Tongue (tissue), 2 donors: ENCODE results near the gene TMC5. TPM values are rescaled to one million over a fixed set of nuclear protein-coding genes. Genes with fewer than 3 reads are reported as not detected.
"Not testable (repeated sequence)": the region's sequence is repeated elsewhere in the genome, so short reads cannot be mapped to it uniquely, and the experiment has no call there.

Experiments
- DNase-seq: peaks from one replicate; pipeline ENCODE4 v3.0.0-alpha.2; 2015
- total RNA-seq: library from RNA; depleted of rRNA; stranded (reverse); fragments of >200 nt; gene quantifications from one replicate; pipeline ENCODE4 v1.2.3, GENCODE V29; 2014

TMC5 gene
- total RNA-seq, 1 donor from 2014 or later = 0.72 TPM

- no peak for DNase-seq
Measured at GRCh38 chr16:19400711-19401110, 17.0 kb upstream of the TMC5 start.

GRCh38 chr16:19406891-19407491 is 10.7 kb upstream of the TMC5 start:
- DNase-seq = no peak

GRCh38 chr16:19410435-19411171 is 7.1 kb upstream of the TMC5 start:
- DNase-seq = no peak

GRCh38 chr16:19411298-19411697 is 6.4 kb upstream of the TMC5 start:
- no peak for DNase-seq

- DNase-seq = not testable (repeated sequence)
Measured at GRCh38 chr16:19412055-19412454, 5.6 kb upstream of the TMC5 start.

- DNase-seq = no peak
Measured at GRCh38 chr16:19415461-19415860, 2.2 kb upstream of the TMC5 start.

- no peak for DNase-seq
Measured at GRCh38 chr16:19415918-19416317, 1.8 kb upstream of the TMC5 start.

GRCh38 chr16:19418200-19418599 is 517 bp downstream of the TMC5 start:
- DNase-seq = no peak

GRCh38 chr16:19419698-19420075 is 2.0 kb downstream of the TMC5 start:
- DNase-seq = no peak

GRCh38 chr16:19424478-19424877 is 6.8 kb downstream of the TMC5 start:
- DNase-seq = no peak

GRCh38 chr16:19430345-19430744 is 12.7 kb downstream of the TMC5 start:
- DNase-seq = no peak

GRCh38 chr16:19431636-19432340 is 14.1 kb downstream of the TMC5 start:
- DNase-seq = no peak

- DNase-seq = no peak
Measured at GRCh38 chr16:19432429-19432828, 14.7 kb downstream of the TMC5 start.

- no peak for DNase-seq
Measured at GRCh38 chr16:19434584-19434983, 16.9 kb downstream of the TMC5 start.

GRCh38 chr16:19436540-19436939 is 18.9 kb downstream of the TMC5 start:
- no peak for DNase-seq

GRCh38 chr16:19437280-19437679 is 19.6 kb downstream of the TMC5 start:
- DNase-seq = no peak

GRCh38 chr16:19438739-19439138 is 21.1 kb downstream of the TMC5 start:
- no peak for DNase-seq

GRCh38 chr16:19439483-19439882 is 21.8 kb downstream of the TMC5 start:
- DNase-seq = no peak

- DNase-seq = no peak
Measured at GRCh38 chr16:19443659-19444058, 26.0 kb downstream of the TMC5 start.

GRCh38 chr16:19446300-19446846 is 28.7 kb downstream of the TMC5 start:
- DNase-seq = no peak

GRCh38 chr16:19446886-19447285 is 29.2 kb downstream of the TMC5 start:
- DNase-seq = no peak

GRCh38 chr16:19450186-19450585 is 32.5 kb downstream of the TMC5 start:
- no peak for DNase-seq

- no peak for DNase-seq
Measured at GRCh38 chr16:19458722-19459379, 41.2 kb downstream of the TMC5 start.
